ENCODE measurements around the gene TM9SF3. TPM values are rescaled to one million over a fixed set of nuclear protein-coding genes. Genes with fewer than 3 reads are reported as not detected.
"Not testable (repeated sequence)": the region's sequence is repeated elsewhere in the genome, so short reads cannot be mapped to it uniquely, and the experiment has no call there.

Gene TM9SF3
- total and polyA plus RNA-seq, 10 of the 15 experiments (the other 5 are each of a cell fraction or from before 2014, with no cell fraction given) = 17.1 to 85.4 (median 44.9) TPM

GRCh38 chr10:96555330-96555729 is 31.5 kb downstream of the TM9SF3 start (continued):
- no peak for TF ChIP-seq SUZ12 (IDR thresholded peaks at IDR 0.05; ENCODE audit: unreplicated experiment)
- TF ChIP-seq ZBED1 (IDR thresholded peaks at IDR 0.05; ENCODE audit: borderline replicate concordance) = no peak

- DNase-seq (ENCODE audit: low read depth, low spot score) (no peak), FAIRE-seq (no peak), ATAC-seq (no peak)
- POLR2A ChIA-PET = no interaction called here
- Histone ChIP-seq H3K79me2 (ENCODE audit: control insufficient read depth, insufficient read depth, low read length) (no peaks in the 10 kb centered on the region), H3K4me1 (ENCODE audit: control insufficient read depth, insufficient read depth, low read length) (no peaks in the 10 kb centered on the region), H3K9ac (ENCODE audit: control insufficient read depth, insufficient read depth, low read length) (no peak overlapping the region), H2AFZ (ENCODE audit: control insufficient read depth, low read depth, low read length) (no peak overlapping the region), H3K36me3 (ENCODE audit: control insufficient read depth in 2 of 2, insufficient read depth in 2 of 2, low read length in 1 of 2) (peaks cover 4 to 13% of the 10 kb centered on the region in 2 experiments), H4K20me1 (ENCODE audit: control insufficient read depth, insufficient read depth) (no peaks in the 10 kb centered on the region), H3K4me2 (ENCODE audit: control insufficient read depth, insufficient read depth) (no peak overlapping the region), H3K9me3 (replicated peaks; ENCODE audit: control insufficient read depth, insufficient read depth, low read length) (no peaks in the 10 kb centered on the region), H3K27ac (ENCODE audit: control insufficient read depth, insufficient read depth) (no peak overlapping the region), H3K4me3 (no peak overlapping the region), H3K27me3 (replicated peaks in 1 of 2; ENCODE audit: control insufficient read depth in 2 of 2, insufficient read depth in 2 of 2, low read length in 1 of 2) (no peaks in the 10 kb centered on the region)
- 100% methylated on average over 3 of the region's 5 CpGs for WGBS (ENCODE audit: insufficient coverage, insufficient replicate concordance, low lambda C conversion rate, missing lambda C conversion rate)
- in situ Hi-C loops (cut with MboI) = no loop called here
- SMC1A ChIA-PET (ENCODE audit: uncharacterized antibody, unreplicated experiment) = no interaction called here
- TF ChIP-seq, protein P1, sequence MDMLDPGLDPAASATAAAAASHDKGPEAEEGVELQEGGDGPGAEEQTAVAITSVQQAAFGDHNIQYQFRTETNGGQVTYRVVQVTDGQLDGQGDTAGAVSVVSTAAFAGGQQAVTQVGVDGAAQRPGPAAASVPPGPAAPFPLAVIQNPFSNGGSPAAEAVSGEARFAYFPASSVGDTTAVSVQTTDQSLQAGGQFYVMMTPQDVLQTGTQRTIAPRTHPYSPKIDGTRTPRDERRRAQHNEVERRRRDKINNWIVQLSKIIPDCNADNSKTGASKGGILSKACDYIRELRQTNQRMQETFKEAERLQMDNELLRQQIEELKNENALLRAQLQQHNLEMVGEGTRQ (IDR thresholded peaks at IDR 0.05; ENCODE audit: borderline replicate concordance, low read depth, low read length) = no peak
- TF ChIP-seq RB1 (IDR thresholded peaks at IDR 0.05; ENCODE audit: borderline replicate concordance) = no peak
- no TSS peak for BruUV-seq (replicated peaks)
- intact Hi-C loops (cut with micrococcal nuclease; ENCODE audit: unreplicated experiment) = no loop called here
- CTCF ChIA-PET = interaction anchor here (1.0 to 1.4 kb wide), 2 partner anchors 36 to 178 kb away, joined by 3 to 4 read pairs; no protein-coding TSS in a partner anchor
- RAD21 ChIA-PET (ENCODE audit: unreplicated experiment) = no interaction called here
Measured at GRCh38 chr10:96548589-96548988, 38.2 kb downstream of the TM9SF3 start.

DNA sequence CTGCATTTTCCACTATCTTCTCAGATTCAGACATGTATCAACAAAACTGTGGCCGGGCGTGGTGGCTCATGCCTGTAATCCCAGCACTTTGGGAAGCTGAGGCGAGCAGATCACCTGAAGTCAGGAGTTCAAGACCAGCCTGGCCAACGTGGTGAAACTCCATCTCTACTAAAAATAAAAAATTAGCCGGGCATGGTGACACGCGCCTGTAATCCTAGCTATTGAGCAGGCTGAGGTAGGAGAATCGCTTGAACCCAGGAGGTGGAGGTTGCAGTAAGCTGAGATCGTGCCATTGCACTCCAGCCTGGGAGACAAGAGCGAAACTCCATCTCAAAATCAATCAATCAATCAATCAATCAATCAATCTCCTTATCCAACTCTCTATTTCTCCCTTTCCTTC is 41.3 kb downstream of the TM9SF3 start:
- H4K20me1 ChIP-seq (ENCODE audit: control insufficient read depth, insufficient read depth); RAD21 ChIA-PET (ENCODE audit: unreplicated experiment); H3K27me3 ChIP-seq (replicated peaks in 1 of 2; ENCODE audit: control insufficient read depth in 2 of 2, insufficient read depth in 2 of 2, low read length in 1 of 2); H3K4me1 ChIP-seq (ENCODE audit: control insufficient read depth, insufficient read depth, low read length); in situ Hi-C loops (cut with MboI); H3K27ac ChIP-seq (ENCODE audit: control insufficient read depth, insufficient read depth); H3K79me2 ChIP-seq (ENCODE audit: control insufficient read depth, insufficient read depth, low read length); DNase-seq (ENCODE audit: low read depth, low spot score); BruUV-seq (replicated peaks); FAIRE-seq; H3K9me3 ChIP-seq (replicated peaks; ENCODE audit: control insufficient read depth, insufficient read depth, low read length); intact Hi-C loops (cut with micrococcal nuclease; ENCODE audit: unreplicated experiment); H2AFZ ChIP-seq (ENCODE audit: control insufficient read depth, low read depth, low read length); H3K9ac ChIP-seq (ENCODE audit: control insufficient read depth, insufficient read depth, low read length); ATAC-seq; H3K4me2 ChIP-seq (ENCODE audit: control insufficient read depth, insufficient read depth); H3K4me3 ChIP-seq: not testable (repeated sequence)
- CTCF ChIA-PET = interaction anchor here (0.6 to 1.6 kb wide), 3 partner anchors 12 to 36 kb away, joined by 3 to 7 read pairs (median 3); no protein-coding TSS in a partner anchor
- WGBS (ENCODE audit: insufficient coverage, insufficient replicate concordance, low lambda C conversion rate, missing lambda C conversion rate) = 96% methylated on average over 10 of the region's 10 CpGs
- peaks cover 2 to 13% of the 10 kb centered on the region in 2 experiments for H3K36me3 ChIP-seq (ENCODE audit: control insufficient read depth in 2 of 2, insufficient read depth in 2 of 2, low read length in 1 of 2)
- POLR2A ChIA-PET = interaction anchor here (0.6 kb wide), 1 partner anchor 952 kb away, joined by 4 read pairs; no protein-coding TSS in a partner anchor
- SMC1A ChIA-PET (ENCODE audit: uncharacterized antibody, unreplicated experiment) = interaction anchor here (1.5 kb wide), 2 partner anchors 12 to 149 kb away, joined by 4 to 11 read pairs; no protein-coding TSS in a partner anchor

Data from GM12878 (cell line).